WTC11 (cell line): Measurements from ENCODE around the gene MYL12B. TPM values are rescaled to one million over a fixed set of nuclear protein-coding genes. Genes with fewer than 3 reads are reported as not detected.
A peak's percentile ranks its signal among the peaks of the same experiment; 100 is the strongest.

ENCODE experiments used
- ATAC-seq: fragments of 200-7000 bp; cut with Tn5 transposase; 2 replicates; pipeline ENCODE4 v1.10.0; 2021; ENCODE audit warnings: mild to moderate bottlenecking, moderate library complexity
- CTCF ChIA-PET: fragments of 300-600 bp; sonication (Branson Sonifier 250); formaldehyde crosslinking; loops from one replicate; lab custom pipeline; 2021; ENCODE audit warnings: antibody characterized with exemption; lab: Charles Lee
- POLR2A ChIA-PET: fragments of 350-600 bp; sonication (Branson Sonifier 250); formaldehyde crosslinking; loops from one replicate; lab custom pipeline; 2021; ENCODE audit warnings: antibody characterized with exemption; lab: Charles Lee
- DNase-seq: peaks from one replicate; pipeline ENCODE4 v3.0.0; 2021; ENCODE audit warnings: low spot score
- H3K27ac Mint-ChIP-seq: 2 replicates; pipeline ENCODE4 v1.8.0; 2021; ENCODE audit warnings: mixed read lengths
- H3K27me3 Mint-ChIP-seq: 2 replicates; pipeline ENCODE4 v1.8.0; 2021; ENCODE audit warnings: low read depth, mild to moderate bottlenecking, moderate library complexity, mixed read lengths
- H3K36me3 Mint-ChIP-seq: 2 replicates; pipeline ENCODE4 v1.8.0; 2021; ENCODE audit warnings: mixed read lengths
- H3K4me1 Mint-ChIP-seq: 2 replicates; pipeline ENCODE4 v1.8.0; 2022; ENCODE audit warnings: mixed read lengths
- H3K4me3 Mint-ChIP-seq: 2 replicates; pipeline ENCODE4 v1.8.0; 2021; ENCODE audit warnings: mild to moderate bottlenecking, moderate library complexity, mixed read lengths
- H3K9me3 Mint-ChIP-seq: 2 replicates; pipeline ENCODE4 v1.8.0; 2021; ENCODE audit warnings: mixed read lengths
- CREB1 ChIP-seq: sonication (generic); formaldehyde crosslinking; IDR thresholded peaks from 2 replicates; pipeline ENCODE4 v1.8.0; 2023; ENCODE audit warnings: mild to moderate bottlenecking, missing genetic modification reagents
- FOXJ3 ChIP-seq: sonication (generic); formaldehyde crosslinking; IDR thresholded peaks from 2 replicates; pipeline ENCODE4 v1.9.0; 2021; ENCODE audit warnings: missing genetic modification reagents, mild to moderate bottlenecking, borderline replicate concordance
- GABPB1 ChIP-seq: sonication (generic); formaldehyde crosslinking; IDR thresholded peaks from 2 replicates; pipeline ENCODE4 v1.8.1; 2023; ENCODE audit warnings: mild to moderate bottlenecking, missing genetic modification reagents
- GRHL2 ChIP-seq: fragments of 250-450 bp; sonication (Bioruptor Pico); IDR thresholded peaks from 2 replicates; pipeline ENCODE4 v1.8.0; 2022; ENCODE audit warnings: mild to moderate bottlenecking, moderate library complexity; ENCODE audit not compliant: insufficient replicate concordance, severe bottlenecking
- HMGA2 ChIP-seq: fragments of 250-450 bp; sonication (Bioruptor Pico); IDR thresholded peaks from 2 replicates; pipeline ENCODE4 v1.4.0; 2021; ENCODE audit warnings: mild to moderate bottlenecking, moderate library complexity
- NFATC4 ChIP-seq: fragments of 250-450 bp; sonication (Bioruptor Pico); IDR thresholded peaks from 2 replicates; pipeline ENCODE4 v1.9.0; 2021; ENCODE audit warnings: mild to moderate bottlenecking
- NFE2L1 ChIP-seq: sonication (generic); formaldehyde crosslinking; IDR thresholded peaks from 2 replicates; pipeline ENCODE4 v1.8.1; 2023; ENCODE audit warnings: missing genetic modification reagents
- NR1H2 ChIP-seq: sonication (generic); formaldehyde crosslinking; IDR thresholded peaks from 2 replicates; pipeline ENCODE4 v1.9.0; 2021; ENCODE audit warnings: mild to moderate bottlenecking, moderate library complexity, missing genetic modification reagents
- OVOL2 ChIP-seq: fragments of 250-450 bp; sonication (Bioruptor Pico); IDR thresholded peaks from 2 replicates; pipeline ENCODE4 v1.9.0; 2021; ENCODE audit warnings: mild to moderate bottlenecking, borderline replicate concordance
- PRRX2 ChIP-seq: fragments of 250-450 bp; sonication (Bioruptor Pico); IDR thresholded peaks from 2 replicates; pipeline ENCODE4 v1.8.0; 2021; ENCODE audit warnings: mild to moderate bottlenecking
- RORB ChIP-seq: fragments of 250-450 bp; sonication (Bioruptor Pico); IDR thresholded peaks from 2 replicates; pipeline ENCODE4 v1.9.0; 2021; ENCODE audit warnings: mild to moderate bottlenecking
- SOX15 ChIP-seq: fragments of 250-450 bp; sonication (Bioruptor Pico); IDR thresholded peaks from 2 replicates; pipeline ENCODE4 v1.9.0; 2021; ENCODE audit warnings: mild to moderate bottlenecking
- TCF7 ChIP-seq: sonication (generic); formaldehyde crosslinking; IDR thresholded peaks from 2 replicates; pipeline ENCODE4 v1.8.0; 2022; ENCODE audit warnings: mild to moderate bottlenecking, low read depth, missing genetic modification reagents, moderate library complexity
- ZNF263 ChIP-seq: sonication (generic); formaldehyde crosslinking; IDR thresholded peaks from 2 replicates; pipeline ENCODE4 v1.8.1; 2022; ENCODE audit warnings: low read depth, mild to moderate bottlenecking, moderate library complexity, missing genetic modification reagents
- ZNF317 ChIP-seq: sonication (generic); formaldehyde crosslinking; IDR thresholded peaks from 2 replicates; pipeline ENCODE4 v1.8.1; 2023; ENCODE audit warnings: low read depth, mild to moderate bottlenecking, moderate library complexity, missing genetic modification reagents, borderline replicate concordance
- ZNF396 ChIP-seq: fragments of 250-450 bp; sonication (Bioruptor Pico); IDR thresholded peaks from 2 replicates; pipeline ENCODE4 v1.8.0; 2021; ENCODE audit warnings: mild to moderate bottlenecking, moderate library complexity, borderline replicate concordance
- total RNA-seq: library from RNA; stranded (reverse); gene quantifications from 3 replicates; pipeline ENCODE4 v1.2.3, GENCODE V29; 2021
- TF ChIP-seq, protein P1 (sequence below): sonication (generic); formaldehyde crosslinking; IDR thresholded peaks from 2 replicates; pipeline ENCODE4 v1.8.1; 2023; ENCODE audit warnings: mild to moderate bottlenecking, moderate library complexity, missing genetic modification reagents
- TF ChIP-seq, protein P2 (sequence below): fragments of 200-600 bp; IDR thresholded peaks from 2 replicates; pipeline ENCODE4 v1.8.0; 2022; ENCODE audit warnings: antibody characterized with exemption
- TF ChIP-seq, protein P3 (sequence below): sonication (generic); formaldehyde crosslinking; IDR thresholded peaks from 2 replicates; pipeline ENCODE4 v1.8.1; 2023; ENCODE audit warnings: mild to moderate bottlenecking, missing genetic modification reagents
- TF ChIP-seq, protein P4 (sequence below): sonication (generic); formaldehyde crosslinking; IDR thresholded peaks from 2 replicates; pipeline ENCODE4 v1.8.1; 2023; ENCODE audit warnings: mild to moderate bottlenecking, missing genetic modification reagents
- TF ChIP-seq, protein P5 (sequence below): sonication (generic); formaldehyde crosslinking; IDR thresholded peaks from 2 replicates; pipeline ENCODE4 v1.8.1; 2022; ENCODE audit warnings: mild to moderate bottlenecking, missing genetic modification reagents, moderate library complexity, borderline replicate concordance
- TF ChIP-seq, protein P6 (sequence below): fragments of 250-450 bp; sonication (Bioruptor Pico); IDR thresholded peaks from 2 replicates; pipeline ENCODE4 v1.8.0; 2021; ENCODE audit warnings: mild to moderate bottlenecking
- TF ChIP-seq, protein P7 (sequence below): fragments of 250-450 bp; sonication (Bioruptor Pico); IDR thresholded peaks from 2 replicates; pipeline ENCODE4 v1.9.0; 2021; ENCODE audit warnings: mild to moderate bottlenecking

The MYL12B gene
- total RNA-seq, 1 experiment from 2014 or later = 173 TPM

DNA sequence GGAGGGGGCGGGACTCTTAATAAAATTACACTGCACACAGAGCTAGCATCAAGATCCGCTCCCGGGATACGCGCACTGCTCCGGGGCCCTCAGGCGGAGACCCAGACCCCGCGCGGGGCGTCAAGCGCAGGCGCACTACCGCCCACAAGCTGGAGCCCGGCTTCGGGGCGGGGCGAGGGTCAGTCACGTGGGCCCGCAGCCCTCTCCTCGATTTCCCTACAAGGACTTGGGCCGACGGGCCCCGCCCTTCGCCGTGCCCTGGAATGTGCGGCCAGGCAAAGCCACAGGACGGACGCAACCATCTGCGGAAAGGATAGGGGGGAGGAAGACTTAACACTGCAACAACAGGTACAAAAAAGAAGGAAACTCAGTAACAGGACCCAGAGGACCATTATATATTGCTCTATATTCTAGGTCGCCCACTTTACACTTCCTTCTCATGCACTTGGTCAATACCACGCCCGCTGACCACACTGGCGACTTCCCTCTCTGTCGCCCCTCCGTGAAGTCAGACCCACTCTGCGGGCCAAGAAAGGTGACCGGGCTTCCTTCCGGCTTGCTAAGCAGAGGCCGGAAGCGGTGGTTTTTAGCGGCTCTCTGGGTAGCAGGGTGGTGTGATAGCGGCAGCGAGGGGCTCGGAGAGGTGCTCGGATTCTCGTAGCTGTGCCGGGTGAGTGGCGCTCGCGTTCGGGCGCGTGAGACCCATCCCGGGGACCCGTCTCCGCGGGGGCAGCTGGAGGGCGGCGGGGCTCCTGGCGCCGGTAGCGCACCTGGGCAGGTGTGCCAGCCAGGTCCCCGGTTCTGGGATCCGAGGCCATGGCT, 14.5 kb upstream of the MYL12B start, which contains the start of gene MYL12A (continued):
- TF ChIP-seq, protein P1, sequence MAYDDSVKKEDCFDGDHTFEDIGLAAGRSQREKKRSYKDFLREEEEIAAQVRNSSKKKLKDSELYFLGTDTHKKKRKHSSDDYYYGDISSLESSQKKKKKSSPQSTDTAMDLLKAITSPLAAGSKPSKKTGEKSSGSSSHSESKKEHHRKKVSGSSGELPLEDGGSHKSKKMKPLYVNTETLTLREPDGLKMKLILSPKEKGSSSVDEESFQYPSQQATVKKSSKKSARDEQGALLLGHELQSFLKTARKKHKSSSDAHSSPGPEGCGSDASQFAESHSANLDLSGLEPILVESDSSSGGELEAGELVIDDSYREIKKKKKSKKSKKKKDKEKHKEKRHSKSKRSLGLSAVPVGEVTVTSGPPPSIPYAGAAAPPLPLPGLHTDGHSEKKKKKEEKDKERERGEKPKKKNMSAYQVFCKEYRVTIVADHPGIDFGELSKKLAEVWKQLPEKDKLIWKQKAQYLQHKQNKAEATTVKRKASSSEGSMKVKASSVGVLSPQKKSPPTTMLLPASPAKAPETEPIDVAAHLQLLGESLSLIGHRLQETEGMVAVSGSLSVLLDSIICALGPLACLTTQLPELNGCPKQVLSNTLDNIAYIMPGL = no peak; the same call in 1 of the 2 replicates
- TF ChIP-seq, protein P2, sequence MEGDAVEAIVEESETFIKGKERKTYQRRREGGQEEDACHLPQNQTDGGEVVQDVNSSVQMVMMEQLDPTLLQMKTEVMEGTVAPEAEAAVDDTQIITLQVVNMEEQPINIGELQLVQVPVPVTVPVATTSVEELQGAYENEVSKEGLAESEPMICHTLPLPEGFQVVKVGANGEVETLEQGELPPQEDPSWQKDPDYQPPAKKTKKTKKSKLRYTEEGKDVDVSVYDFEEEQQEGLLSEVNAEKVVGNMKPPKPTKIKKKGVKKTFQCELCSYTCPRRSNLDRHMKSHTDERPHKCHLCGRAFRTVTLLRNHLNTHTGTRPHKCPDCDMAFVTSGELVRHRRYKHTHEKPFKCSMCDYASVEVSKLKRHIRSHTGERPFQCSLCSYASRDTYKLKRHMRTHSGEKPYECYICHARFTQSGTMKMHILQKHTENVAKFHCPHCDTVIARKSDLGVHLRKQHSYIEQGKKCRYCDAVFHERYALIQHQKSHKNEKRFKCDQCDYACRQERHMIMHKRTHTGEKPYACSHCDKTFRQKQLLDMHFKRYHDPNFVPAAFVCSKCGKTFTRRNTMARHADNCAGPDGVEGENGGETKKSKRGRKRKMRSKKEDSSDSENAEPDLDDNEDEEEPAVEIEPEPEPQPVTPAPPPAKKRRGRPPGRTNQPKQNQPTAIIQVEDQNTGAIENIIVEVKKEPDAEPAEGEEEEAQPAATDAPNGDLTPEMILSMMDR = no peak
- TF ChIP-seq ZNF263 = no peak
- TF ChIP-seq, protein P3, sequence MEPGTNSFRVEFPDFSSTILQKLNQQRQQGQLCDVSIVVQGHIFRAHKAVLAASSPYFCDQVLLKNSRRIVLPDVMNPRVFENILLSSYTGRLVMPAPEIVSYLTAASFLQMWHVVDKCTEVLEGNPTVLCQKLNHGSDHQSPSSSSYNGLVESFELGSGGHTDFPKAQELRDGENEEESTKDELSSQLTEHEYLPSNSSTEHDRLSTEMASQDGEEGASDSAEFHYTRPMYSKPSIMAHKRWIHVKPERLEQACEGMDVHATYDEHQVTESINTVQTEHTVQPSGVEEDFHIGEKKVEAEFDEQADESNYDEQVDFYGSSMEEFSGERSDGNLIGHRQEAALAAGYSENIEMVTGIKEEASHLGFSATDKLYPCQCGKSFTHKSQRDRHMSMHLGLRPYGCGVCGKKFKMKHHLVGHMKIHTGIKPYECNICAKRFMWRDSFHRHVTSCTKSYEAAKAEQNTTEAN (CRISPR knock-in tag) = no peak
- no peak for TF ChIP-seq GRHL2 (CRISPR knock-in tag)
- no peak for TF ChIP-seq NR1H2 (CRISPR knock-in tag)

DNA sequence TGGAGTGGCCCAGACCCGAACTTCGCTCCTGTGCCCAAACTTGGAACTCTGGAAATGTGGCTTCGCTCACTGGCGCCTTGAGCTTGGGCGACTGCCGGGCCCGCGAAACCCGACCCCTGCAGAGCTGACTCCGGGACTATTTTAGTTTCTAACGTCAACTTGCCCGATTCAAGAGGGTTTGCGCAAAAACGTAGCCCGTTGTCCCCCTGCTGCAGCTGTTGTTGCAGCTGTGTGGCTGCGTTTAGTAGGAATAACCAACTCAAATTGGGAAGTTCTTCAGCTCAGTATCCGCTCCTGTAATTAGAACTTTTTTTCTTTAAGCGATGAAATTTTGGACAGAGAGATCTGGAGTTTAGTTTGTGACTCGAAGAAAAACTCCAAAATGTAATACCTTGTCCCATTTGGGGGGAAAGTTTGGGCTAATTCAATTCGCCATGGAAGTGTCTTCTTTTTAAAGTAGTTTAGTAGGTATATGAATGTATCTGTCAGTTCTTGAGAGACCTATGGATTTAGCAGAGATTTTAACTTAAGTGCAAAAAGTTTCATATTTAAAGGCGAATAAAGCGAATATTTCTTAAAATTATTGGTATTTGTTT, 13.8 kb upstream of the MYL12B start:
- no peak for DNase-seq
- POLR2A ChIA-PET = interaction anchor here (0.7 to 1.6 kb wide), 5 partner anchors 13 to 418 kb away, joined by 3 to 8 read pairs (median 4); partner anchors contain the start of gene MYL12B
- CTCF ChIA-PET = interaction anchor here (1.6 kb wide), 1 partner anchor 523 kb away, joined by 5 read pairs; no protein-coding TSS in a partner anchor
- TF ChIP-seq SOX15 (CRISPR knock-in tag) (no peak), GABPB1 (CRISPR knock-in tag) (no peak), CREB1 (CRISPR knock-in tag) (no peak), OVOL2 (no peak), NFE2L1 (CRISPR knock-in tag) (no peak), HMGA2 (no peak), FOXJ3 (CRISPR knock-in tag) (no peak), ZNF317 (CRISPR knock-in tag) (no peak), TCF7 (CRISPR knock-in tag) (no peak), ZNF396 (CRISPR knock-in tag) (no peak), PRRX2 (CRISPR knock-in tag) (no peak), NFATC4 (CRISPR knock-in tag) (no peak), RORB (no peak)
- TF ChIP-seq, protein P4, sequence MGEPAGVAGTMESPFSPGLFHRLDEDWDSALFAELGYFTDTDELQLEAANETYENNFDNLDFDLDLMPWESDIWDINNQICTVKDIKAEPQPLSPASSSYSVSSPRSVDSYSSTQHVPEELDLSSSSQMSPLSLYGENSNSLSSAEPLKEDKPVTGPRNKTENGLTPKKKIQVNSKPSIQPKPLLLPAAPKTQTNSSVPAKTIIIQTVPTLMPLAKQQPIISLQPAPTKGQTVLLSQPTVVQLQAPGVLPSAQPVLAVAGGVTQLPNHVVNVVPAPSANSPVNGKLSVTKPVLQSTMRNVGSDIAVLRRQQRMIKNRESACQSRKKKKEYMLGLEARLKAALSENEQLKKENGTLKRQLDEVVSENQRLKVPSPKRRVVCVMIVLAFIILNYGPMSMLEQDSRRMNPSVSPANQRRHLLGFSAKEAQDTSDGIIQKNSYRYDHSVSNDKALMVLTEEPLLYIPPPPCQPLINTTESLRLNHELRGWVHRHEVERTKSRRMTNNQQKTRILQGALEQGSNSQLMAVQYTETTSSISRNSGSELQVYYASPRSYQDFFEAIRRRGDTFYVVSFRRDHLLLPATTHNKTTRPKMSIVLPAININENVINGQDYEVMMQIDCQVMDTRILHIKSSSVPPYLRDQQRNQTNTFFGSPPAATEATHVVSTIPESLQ (CRISPR knock-in tag) = no peak
- TF ChIP-seq, protein P5, sequence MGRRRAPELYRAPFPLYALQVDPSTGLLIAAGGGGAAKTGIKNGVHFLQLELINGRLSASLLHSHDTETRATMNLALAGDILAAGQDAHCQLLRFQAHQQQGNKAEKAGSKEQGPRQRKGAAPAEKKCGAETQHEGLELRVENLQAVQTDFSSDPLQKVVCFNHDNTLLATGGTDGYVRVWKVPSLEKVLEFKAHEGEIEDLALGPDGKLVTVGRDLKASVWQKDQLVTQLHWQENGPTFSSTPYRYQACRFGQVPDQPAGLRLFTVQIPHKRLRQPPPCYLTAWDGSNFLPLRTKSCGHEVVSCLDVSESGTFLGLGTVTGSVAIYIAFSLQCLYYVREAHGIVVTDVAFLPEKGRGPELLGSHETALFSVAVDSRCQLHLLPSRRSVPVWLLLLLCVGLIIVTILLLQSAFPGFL = no peak
- TF ChIP-seq, protein P6, sequence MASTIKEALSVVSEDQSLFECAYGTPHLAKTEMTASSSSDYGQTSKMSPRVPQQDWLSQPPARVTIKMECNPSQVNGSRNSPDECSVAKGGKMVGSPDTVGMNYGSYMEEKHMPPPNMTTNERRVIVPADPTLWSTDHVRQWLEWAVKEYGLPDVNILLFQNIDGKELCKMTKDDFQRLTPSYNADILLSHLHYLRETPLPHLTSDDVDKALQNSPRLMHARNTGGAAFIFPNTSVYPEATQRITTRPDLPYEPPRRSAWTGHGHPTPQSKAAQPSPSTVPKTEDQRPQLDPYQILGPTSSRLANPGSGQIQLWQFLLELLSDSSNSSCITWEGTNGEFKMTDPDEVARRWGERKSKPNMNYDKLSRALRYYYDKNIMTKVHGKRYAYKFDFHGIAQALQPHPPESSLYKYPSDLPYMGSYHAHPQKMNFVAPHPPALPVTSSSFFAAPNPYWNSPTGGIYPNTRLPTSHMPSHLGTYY = no peak
- TF ChIP-seq, protein P7, sequence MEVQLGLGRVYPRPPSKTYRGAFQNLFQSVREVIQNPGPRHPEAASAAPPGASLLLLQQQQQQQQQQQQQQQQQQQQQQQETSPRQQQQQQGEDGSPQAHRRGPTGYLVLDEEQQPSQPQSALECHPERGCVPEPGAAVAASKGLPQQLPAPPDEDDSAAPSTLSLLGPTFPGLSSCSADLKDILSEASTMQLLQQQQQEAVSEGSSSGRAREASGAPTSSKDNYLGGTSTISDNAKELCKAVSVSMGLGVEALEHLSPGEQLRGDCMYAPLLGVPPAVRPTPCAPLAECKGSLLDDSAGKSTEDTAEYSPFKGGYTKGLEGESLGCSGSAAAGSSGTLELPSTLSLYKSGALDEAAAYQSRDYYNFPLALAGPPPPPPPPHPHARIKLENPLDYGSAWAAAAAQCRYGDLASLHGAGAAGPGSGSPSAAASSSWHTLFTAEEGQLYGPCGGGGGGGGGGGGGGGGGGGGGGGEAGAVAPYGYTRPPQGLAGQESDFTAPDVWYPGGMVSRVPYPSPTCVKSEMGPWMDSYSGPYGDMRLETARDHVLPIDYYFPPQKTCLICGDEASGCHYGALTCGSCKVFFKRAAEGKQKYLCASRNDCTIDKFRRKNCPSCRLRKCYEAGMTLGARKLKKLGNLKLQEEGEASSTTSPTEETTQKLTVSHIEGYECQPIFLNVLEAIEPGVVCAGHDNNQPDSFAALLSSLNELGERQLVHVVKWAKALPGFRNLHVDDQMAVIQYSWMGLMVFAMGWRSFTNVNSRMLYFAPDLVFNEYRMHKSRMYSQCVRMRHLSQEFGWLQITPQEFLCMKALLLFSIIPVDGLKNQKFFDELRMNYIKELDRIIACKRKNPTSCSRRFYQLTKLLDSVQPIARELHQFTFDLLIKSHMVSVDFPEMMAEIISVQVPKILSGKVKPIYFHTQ (CRISPR knock-in tag) = no peak

More for the DNA sequence above, 13.8 kb upstream of the MYL12B start:
- H3K27ac Mint-ChIP-seq = peak overlapping the region; percentile 95
- peak; percentile 1; the same call in 1 of the 2 replicates for ATAC-seq
- peak overlapping the region; percentile 96 for H3K4me3 Mint-ChIP-seq
- H3K9me3 Mint-ChIP-seq = peaks cover 1% of the 10 kb centered on the region; the same call in 1 of the 2 replicates
- H3K4me1 Mint-ChIP-seq = peaks cover 29% of the 10 kb centered on the region
- H3K36me3 Mint-ChIP-seq = peaks cover 13% of the 10 kb centered on the region
- no peaks in the 10 kb centered on the region for H3K27me3 Mint-ChIP-seq
